Omental fat pad (tissue), 4 donors: Measurements from ENCODE around the gene NRG2. TPM values are rescaled to one million over a fixed set of nuclear protein-coding genes. Genes with fewer than 3 reads are reported as not detected.

Source experiments
- ATAC-seq: fragments of 150-250 bp; one replicate; pipeline ENCODE4 v1.9.1; 2016; ENCODE audit warnings: mild to moderate bottlenecking, moderate library complexity; ENCODE audit not compliant: low FRiP score
- DNase-seq: peaks from one replicate; pipeline ENCODE4 v3.0.0-alpha.2; 2019; ENCODE audit warnings: low spot score
- CTCF ChIP-seq, 3 donors: fragments of 450-650 bp; IDR thresholded peaks; one replicate each; pipeline ENCODE4 v1.5.1; 2016 to 2017; ENCODE audit warnings: antibody characterized with exemption in 3 of 3, mild to moderate bottlenecking in 3 of 3, moderate library complexity in 2 of 3
- total RNA-seq, 4 donors: library from RNA; depleted of rRNA; stranded (reverse); fragments of >200 nt; gene quantifications; one replicate each; pipeline ENCODE4 v1.1.0, GENCODE V29; 2016

NRG2 gene
- total RNA-seq, 4 donors from 2014 or later = 2.3 to 16.9 (median 5.9) TPM

- no peak for ATAC-seq
These were observed 159.0 kb downstream of the NRG2 start for GRCh38 chr5:139884144-139884543.

GRCh38 chr5:139882961-139883539 is 160.0 kb downstream of the NRG2 start:
- DNase-seq (no peak), ATAC-seq (no peak)
- no peak for TF ChIP-seq CTCF (IDR thresholded peaks at IDR 0.05)

More at GRCh38 chr5:139884144-139884543, 159.0 kb downstream of the NRG2 start:
- no peak for TF ChIP-seq CTCF (IDR thresholded peaks at IDR 0.05)
- no peak for DNase-seq

- ATAC-seq (no peak), DNase-seq (no peak)
- no peak for TF ChIP-seq CTCF (IDR thresholded peaks at IDR 0.05)
These were observed 160.8 kb downstream of the NRG2 start for GRCh38 chr5:139882316-139882715.

- no peak for DNase-seq
- TF ChIP-seq CTCF (IDR thresholded peaks at IDR 0.05) = no peak
- no peak for ATAC-seq
These were observed 161.9 kb downstream of the NRG2 start for GRCh38 chr5:139881143-139881733.

- ATAC-seq (no peak), DNase-seq (no peak)
- TF ChIP-seq CTCF (IDR thresholded peaks at IDR 0.05) = no peak
These were observed 162.5 kb downstream of the NRG2 start for GRCh38 chr5:139880416-139881142.

- DNase-seq (no peak), ATAC-seq (no peak)
- no peak for TF ChIP-seq CTCF (IDR thresholded peaks at IDR 0.05)
These were observed 165.0 kb downstream of the NRG2 start for GRCh38 chr5:139878093-139878492.
